Measurements from ENCODE around the gene TMEM175. TPM values are rescaled to one million over a fixed set of nuclear protein-coding genes. Genes with fewer than 3 reads are reported as not detected.

Gene TMEM175
- total and polyA plus RNA-seq, 2 of the 8 experiments (the other 6 are each of a cell fraction or from before 2014, with no cell fraction given) = 4.9 to 20.7 TPM

DNA sequence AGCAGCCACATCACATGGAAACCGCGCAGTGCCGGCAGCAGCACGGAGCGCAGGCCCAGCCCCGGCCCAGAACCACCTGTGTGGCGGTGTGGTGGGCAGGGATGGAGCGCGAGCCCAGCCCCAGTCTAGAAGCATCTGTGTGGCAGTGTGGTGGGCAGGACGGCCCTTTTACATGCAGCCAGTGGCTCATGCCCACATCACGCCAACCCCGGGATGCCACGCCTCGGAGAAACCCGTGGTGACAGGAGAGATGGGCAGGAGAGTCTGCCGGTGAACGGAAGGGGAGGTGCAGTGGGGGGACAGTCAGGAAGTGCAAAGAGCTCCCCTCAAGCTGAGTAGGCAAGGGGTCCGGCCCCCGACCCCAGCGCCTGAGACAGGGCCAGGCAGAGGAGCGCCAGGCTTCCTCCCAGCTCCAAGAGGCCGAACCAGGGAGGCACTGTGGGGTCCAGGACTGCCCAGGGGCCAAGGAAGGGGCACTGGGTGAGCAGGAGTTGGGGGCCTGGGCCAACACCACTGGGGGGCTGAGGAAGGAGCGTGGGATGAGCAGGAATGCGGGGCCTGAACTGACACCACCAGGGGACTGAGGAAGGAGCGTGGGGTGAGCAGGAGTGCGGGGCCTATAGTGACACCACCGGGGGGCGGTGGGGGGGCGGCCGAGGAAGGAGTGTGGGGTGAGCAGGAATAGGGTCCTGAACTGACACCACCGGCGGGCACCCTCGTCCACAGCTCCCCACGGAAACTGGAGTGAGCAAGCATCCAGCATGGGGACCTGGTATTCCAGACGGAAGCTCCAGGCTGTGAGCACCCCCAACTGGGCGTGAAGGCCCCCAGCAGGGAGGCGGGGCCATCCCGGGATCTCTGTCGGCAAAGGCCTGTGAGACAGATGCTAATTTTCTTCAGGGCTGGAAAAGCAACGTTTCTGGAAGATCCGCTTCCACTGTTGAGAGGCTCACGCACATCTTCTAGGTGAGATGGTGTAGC is 28.9 kb upstream of the TMEM175 start (continued):
- TF ChIP-seq, protein P1, sequence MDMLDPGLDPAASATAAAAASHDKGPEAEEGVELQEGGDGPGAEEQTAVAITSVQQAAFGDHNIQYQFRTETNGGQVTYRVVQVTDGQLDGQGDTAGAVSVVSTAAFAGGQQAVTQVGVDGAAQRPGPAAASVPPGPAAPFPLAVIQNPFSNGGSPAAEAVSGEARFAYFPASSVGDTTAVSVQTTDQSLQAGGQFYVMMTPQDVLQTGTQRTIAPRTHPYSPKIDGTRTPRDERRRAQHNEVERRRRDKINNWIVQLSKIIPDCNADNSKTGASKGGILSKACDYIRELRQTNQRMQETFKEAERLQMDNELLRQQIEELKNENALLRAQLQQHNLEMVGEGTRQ (IDR thresholded peaks at IDR 0.05; ENCODE audit: low read length) = no peak
- TF ChIP-seq RBBP5 (IDR thresholded peaks at IDR 0.05; ENCODE audit: borderline replicate concordance, low read depth, low read length) (no peak), CHD7 (IDR thresholded peaks at IDR 0.05; ENCODE audit: insufficient replicate concordance, low read length) (no peak), RXRA (IDR thresholded peaks at IDR 0.05; ENCODE audit: insufficient read depth, low read depth, low read length) (no peak), NRF1 (IDR thresholded peaks at IDR 0.05; ENCODE audit: low read depth, low read length) (no peak), JUN (IDR thresholded peaks at IDR 0.05; ENCODE audit: low read depth, low read length) (no peak), CBX8 (IDR thresholded peaks at IDR 0.05; ENCODE audit: borderline replicate concordance, low read depth, low read length) (no peak)
